ENCODE measurements around the gene PITPNC1. TPM values are rescaled to one million over a fixed set of nuclear protein-coding genes. Genes with fewer than 3 reads are reported as not detected.

Gene PITPNC1
- total RNA-seq, 6 donors from 2014 or later = 8.5 to 23.3 (median 13.7) TPM

DNA sequence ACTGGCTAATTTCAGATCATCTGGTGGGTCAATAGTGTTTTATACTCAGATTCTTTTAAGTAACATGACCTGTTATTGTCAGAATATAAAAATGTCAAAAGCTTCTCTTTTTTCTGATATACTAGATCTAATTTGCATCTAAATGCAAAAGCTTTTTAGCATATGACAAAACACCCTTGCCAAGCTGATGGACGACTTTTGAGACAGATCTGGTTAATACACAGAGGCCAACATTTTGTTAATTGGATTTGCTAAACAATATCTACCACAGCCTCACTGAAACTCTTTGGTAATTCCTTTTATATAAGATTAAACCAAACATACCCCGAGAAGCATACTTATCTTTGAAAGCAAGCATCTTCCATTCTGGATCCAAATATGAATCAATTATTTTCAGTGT lies 330.4 kb downstream of the PITPNC1 start:
- Histone ChIP-seq H3K27me3 (no peaks in the 10 kb centered on the region), H3K4me1 (no peaks in the 10 kb centered on the region), H3K4me3 (no peak overlapping the region), H3K27ac (no peak overlapping the region), H3K9me3 (no peaks in the 10 kb centered on the region), H3K36me3 (no peaks in the 10 kb centered on the region)
- no peak for TF ChIP-seq POLR2A (IDR thresholded peaks at IDR 0.05)
- WGBS, 2 donors = 78 to 81% methylated on average over 2 of the region's 2 CpGs
- DNase-seq = no peak
- no peak for ATAC-seq (ENCODE audit: low FRiP score in 2 of 2)

DNA sequence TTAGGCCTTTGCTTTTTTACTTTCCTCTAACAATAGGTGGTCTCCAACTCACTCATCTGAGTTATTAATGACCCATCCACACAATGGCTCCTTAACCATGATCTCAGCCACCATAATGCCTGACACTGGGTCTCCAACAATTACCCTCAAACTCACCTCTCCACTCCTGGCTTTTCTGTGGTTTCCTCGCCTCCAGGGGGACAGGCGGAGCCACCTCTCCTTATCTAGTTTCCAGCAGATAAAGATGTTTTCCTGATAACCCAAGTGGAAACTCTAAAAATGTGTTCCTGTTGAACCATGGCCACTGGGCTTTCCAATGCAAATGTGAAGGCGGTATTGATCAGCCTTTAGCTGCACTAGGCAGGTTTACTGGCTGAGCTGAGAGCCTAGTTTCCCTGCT lies 331.3 kb downstream of the PITPNC1 start:
- H3K27ac ChIP-seq = no peak overlapping the region
- TF ChIP-seq EP300 (IDR thresholded peaks at IDR 0.05) (no peak), POLR2A (IDR thresholded peaks at IDR 0.05) (no peak), POLR2AphosphoS5 (IDR thresholded peaks at IDR 0.05) (no peak)
- TF ChIP-seq, protein P1, sequence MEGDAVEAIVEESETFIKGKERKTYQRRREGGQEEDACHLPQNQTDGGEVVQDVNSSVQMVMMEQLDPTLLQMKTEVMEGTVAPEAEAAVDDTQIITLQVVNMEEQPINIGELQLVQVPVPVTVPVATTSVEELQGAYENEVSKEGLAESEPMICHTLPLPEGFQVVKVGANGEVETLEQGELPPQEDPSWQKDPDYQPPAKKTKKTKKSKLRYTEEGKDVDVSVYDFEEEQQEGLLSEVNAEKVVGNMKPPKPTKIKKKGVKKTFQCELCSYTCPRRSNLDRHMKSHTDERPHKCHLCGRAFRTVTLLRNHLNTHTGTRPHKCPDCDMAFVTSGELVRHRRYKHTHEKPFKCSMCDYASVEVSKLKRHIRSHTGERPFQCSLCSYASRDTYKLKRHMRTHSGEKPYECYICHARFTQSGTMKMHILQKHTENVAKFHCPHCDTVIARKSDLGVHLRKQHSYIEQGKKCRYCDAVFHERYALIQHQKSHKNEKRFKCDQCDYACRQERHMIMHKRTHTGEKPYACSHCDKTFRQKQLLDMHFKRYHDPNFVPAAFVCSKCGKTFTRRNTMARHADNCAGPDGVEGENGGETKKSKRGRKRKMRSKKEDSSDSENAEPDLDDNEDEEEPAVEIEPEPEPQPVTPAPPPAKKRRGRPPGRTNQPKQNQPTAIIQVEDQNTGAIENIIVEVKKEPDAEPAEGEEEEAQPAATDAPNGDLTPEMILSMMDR (IDR thresholded peaks at IDR 0.05) = no peak
- WGBS, 2 donors = 84 to 85% methylated on average over 3 of the region's 3 CpGs
- no peaks in the 10 kb centered on the region for H3K4me1 ChIP-seq
- H3K27me3 ChIP-seq = no peaks in the 10 kb centered on the region
- H3K4me3 ChIP-seq = no peak overlapping the region
- DNase-seq (no peak), ATAC-seq (ENCODE audit: low FRiP score in 2 of 2) (no peak)
- no peaks in the 10 kb centered on the region for H3K36me3 ChIP-seq
- H3K9me3 ChIP-seq = no peaks in the 10 kb centered on the region

DNA sequence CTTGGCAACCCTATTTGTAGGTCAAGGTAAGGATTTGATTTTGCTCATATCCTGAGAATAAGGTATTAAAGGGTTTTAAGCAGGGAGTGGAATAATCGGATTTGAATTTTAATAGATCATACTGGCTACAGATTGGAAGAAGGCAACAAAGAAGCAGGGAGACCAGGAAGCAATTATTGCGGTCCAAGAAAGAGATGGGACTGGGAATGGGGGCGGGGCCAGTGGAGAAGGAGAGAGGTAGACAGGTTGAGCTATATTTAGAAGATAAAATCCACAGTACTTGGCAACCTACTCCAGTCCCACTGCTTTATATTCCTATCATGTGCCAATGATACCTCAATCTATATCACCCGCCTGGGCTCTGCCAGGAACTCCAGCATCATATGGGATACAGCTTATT lies 334.8 kb downstream of the PITPNC1 start:
- no peak for DNase-seq
- no peak overlapping the region for H3K27ac ChIP-seq
- no peaks in the 10 kb centered on the region for H3K36me3 ChIP-seq
- WGBS, 2 donors = 69 to 81% methylated on average over 4 of the region's 4 CpGs
- ATAC-seq (ENCODE audit: low FRiP score in 2 of 2) = no peak
- H3K27me3 ChIP-seq = no peaks in the 10 kb centered on the region
- TF ChIP-seq POLR2A (IDR thresholded peaks at IDR 0.05) (no peak), EP300 (IDR thresholded peaks at IDR 0.05) (no peak), POLR2AphosphoS5 (IDR thresholded peaks at IDR 0.05) (no peak)
- TF ChIP-seq, protein P1 (IDR thresholded peaks at IDR 0.05) = no peak
- H3K4me1 ChIP-seq = peaks cover 0 to 3% (median 0%) of the 10 kb centered on the region in 4 donors
- H3K4me3 ChIP-seq = no peak overlapping the region
- H3K9me3 ChIP-seq = no peaks in the 10 kb centered on the region

DNA sequence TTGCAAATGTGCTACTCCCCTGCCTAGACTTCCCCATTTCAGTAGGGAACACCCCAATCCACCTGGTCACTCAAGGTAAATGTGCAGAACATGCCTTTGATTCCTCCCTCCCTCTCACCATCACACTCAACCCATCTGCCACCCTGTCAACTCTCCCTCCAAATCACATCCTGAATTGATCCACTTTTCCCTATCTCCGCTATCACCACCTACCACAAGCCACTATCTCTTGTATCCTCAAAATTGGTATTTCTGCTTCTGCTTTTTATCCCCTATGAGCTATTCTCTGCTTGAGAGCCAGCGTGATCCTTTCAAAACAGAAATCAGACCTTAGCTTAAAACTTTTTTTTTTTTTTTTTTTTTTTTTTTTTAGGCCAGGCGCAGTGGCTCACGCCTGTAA lies 335.3 kb downstream of the PITPNC1 start:
- Histone ChIP-seq H3K4me1 (peaks cover 0 to 8% (median 0%) of the 10 kb centered on the region in 4 donors), H3K9me3 (no peaks in the 10 kb centered on the region), H3K27me3 (no peaks in the 10 kb centered on the region), H3K4me3 (no peak overlapping the region), H3K36me3 (no peaks in the 10 kb centered on the region), H3K27ac (no peak overlapping the region)
- ATAC-seq (ENCODE audit: low FRiP score in 2 of 2) (no peak), DNase-seq (no peak)
- TF ChIP-seq EP300 (IDR thresholded peaks at IDR 0.05) = no peak
- TF ChIP-seq, protein P1 (IDR thresholded peaks at IDR 0.05) = no peak
- TF ChIP-seq POLR2AphosphoS5 (IDR thresholded peaks at IDR 0.05) = no peak
- 91 to 93% methylated on average over 4 of the region's 4 CpGs for WGBS, 2 donors

DNA sequence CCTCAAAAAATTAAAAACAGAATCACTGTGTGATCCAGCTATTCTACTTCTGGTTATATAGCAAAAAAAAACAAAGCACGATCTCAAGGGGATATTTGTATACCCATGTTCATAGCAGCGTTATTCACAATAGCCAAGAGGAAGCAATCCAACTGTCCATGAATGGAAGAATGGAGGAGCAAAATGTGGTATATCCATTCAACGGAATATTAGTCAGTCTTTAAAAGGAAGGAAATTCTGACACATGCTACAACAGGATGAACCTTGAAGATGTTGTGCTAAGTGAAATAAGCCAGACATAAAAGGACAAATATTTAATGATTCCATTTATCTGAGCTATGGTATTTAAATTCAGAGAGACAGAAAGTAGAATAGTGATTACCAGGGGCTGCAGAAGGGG lies 336.1 kb downstream of the PITPNC1 start:
- no peaks in the 10 kb centered on the region for H3K27me3 ChIP-seq
- H3K9me3 ChIP-seq = no peaks in the 10 kb centered on the region
- no peak for DNase-seq
- 91% methylated on average over 3 of the region's 3 CpGs for WGBS, 2 donors
- no peaks in the 10 kb centered on the region for H3K36me3 ChIP-seq
- ATAC-seq (ENCODE audit: low FRiP score in 2 of 2) = no peak
- peaks cover 0 to 8% (median 0%) of the 10 kb centered on the region in 4 donors for H3K4me1 ChIP-seq
- H3K4me3 ChIP-seq = no peak overlapping the region
- H3K27ac ChIP-seq = no peak overlapping the region
- TF ChIP-seq, protein P1 (IDR thresholded peaks at IDR 0.05) = no peak
- no peak for TF ChIP-seq POLR2AphosphoS5 (IDR thresholded peaks at IDR 0.05)
- no peak for TF ChIP-seq EP300 (IDR thresholded peaks at IDR 0.05)
- no peak for TF ChIP-seq POLR2A (IDR thresholded peaks at IDR 0.05)

All from upper lobe of left lung (tissue), 6 donors.